Right lobe of liver (tissue), 6 donors: ENCODE measurements around the gene ACTN1. TPM values are rescaled to one million over a fixed set of nuclear protein-coding genes. Genes with fewer than 3 reads are reported as not detected.
A peak's percentile ranks its signal among the peaks of the same experiment; 100 is the strongest.

Source experiments
- ATAC-seq, 4 donors: fragments of 200-7000 bp; cut with Tn5 transposase; one replicate each; pipeline ENCODE4 v1.9.1; 2020; ENCODE audit warnings: mild to moderate bottlenecking in 4 of 4, moderate library complexity in 4 of 4
- DNase-seq, 3 donors: peaks; one replicate each; pipeline ENCODE4 v3.0.0-alpha.2; 2020
- H3K27ac ChIP-seq, 3 donors: fragments of 200-600 bp; one replicate each; pipeline ENCODE4 v1.8.0; 2022
- H3K27me3 ChIP-seq, 2 donors: fragments of 200-600 bp; one replicate each; pipeline ENCODE4 v1.8.0; 2022
- H3K36me3 ChIP-seq, 4 donors: fragments of 200-600 bp; sonication (generic) in 1 of 4; one replicate each; pipeline versions ENCODE4 v1.5.1 to v1.8.0; 2017 to 2022; ENCODE audit warnings: control low read depth in 1 of 4
- H3K4me1 ChIP-seq, 4 donors: fragments of 200-600 bp; sonication (generic) in 1 of 4; one replicate each; pipeline versions ENCODE4 v1.5.1 to v1.8.0; 2017 to 2022; ENCODE audit warnings: control low read depth in 1 of 4
- H3K4me3 ChIP-seq, 3 donors: fragments of 200-600 bp; one replicate each; pipeline ENCODE4 v1.8.0; 2022
- H3K9me3 ChIP-seq, 4 donors: fragments of 200-600 bp; sonication (generic) in 1 of 4; one replicate each; pipeline versions ENCODE4 v1.5.1 to v1.8.0; 2017 to 2022; ENCODE audit warnings: control low read depth in 1 of 4
- CTCF ChIP-seq, 4 donors: fragments of 200-600 bp in 3 of 4; fragments of 450-650 bp in 1 of 4; IDR thresholded peaks; one replicate each; pipeline versions ENCODE4 v1.5.1 to v1.8.0; 2016 to 2022; ENCODE audit warnings: antibody characterized with exemption in 4 of 4, mild to moderate bottlenecking in 2 of 4
- POLR2A ChIP-seq: fragments of 450-650 bp; IDR thresholded peaks from one replicate; pipeline ENCODE4 v1.6.1; 2017; ENCODE audit warnings: antibody characterized with exemption, mild to moderate bottlenecking
- WGBS: methylation state at CpG from one replicate; pipeline ENCODE4 v1.1.6; 2018; ENCODE audit warnings: low coverage, low lambda C conversion rate; ENCODE audit not compliant: insufficient coverage; ENCODE audit errors: missing lambda C conversion rate; 5-methylcytosine and 5-hydroxymethylcytosine counted together
- intact Hi-C, 2 donors: fragments of 100-400 bp; cut with DNase I; formaldehyde crosslinking; loops; one replicate each; pipeline versions ENCODE4 v1.11.2 to v1.14.1; 2022
- total RNA-seq, 6 experiments: library from RNA; depleted of rRNA in 2 of 6; stranded (reverse); fragments of >200 nt in 2 of 6; fragmentation: NEBNext Ultra II Directional in 3 of 6; extraction: Animal tissue kit (Norgen Biotek cat#: 25700) in 3 of 6; gene quantifications; one replicate each; pipeline versions ENCODE4 v1.1.0 to v1.2.4, GENCODE V29; 2016 to 2023
- donor health status: DM: no; HTN: yes; CAD: no.
- donor health status: DM: no; HTN: no; CAD: no.
- donor health status: DM: no; HTN: no; CAD: no.
- donor health status: DM: no; HTN: yes; CAD: no.
- donor health status: DM: no; HTN: yes; CAD: no.

Gene ACTN1
- total RNA-seq, 6 experiments from 2014 or later, result 53.1 to 145 (median 100) TPM

GRCh38 chr14:68961781-68962584, 17.1 kb downstream of the ACTN1 start:
- ATAC-seq (no peak), DNase-seq (peak in 1 of 3 donors; percentile 55)
- no peaks in the 10 kb centered on the region for H3K9me3 ChIP-seq
- intact Hi-C loops, result no loop called here
- H3K27me3 ChIP-seq, result no peaks in the 10 kb centered on the region
- H3K36me3 ChIP-seq, result no peaks in the 10 kb centered on the region
- TF ChIP-seq POLR2A (no peak), CTCF (IDR thresholded peaks at IDR 0.05) (no peak)
- H3K4me1 ChIP-seq, result peaks cover 0 to 41% (median 26%) of the 10 kb centered on the region in 4 donors
- H3K4me3 ChIP-seq, result no peak overlapping the region
- WGBS, result no CpG with 5 or more reads among the region's 16 CpGs
- no peak overlapping the region for H3K27ac ChIP-seq

- H3K27ac ChIP-seq, result no peak overlapping the region
Measured at GRCh38 chr14:68961361-68961760, 17.7 kb downstream of the ACTN1 start.

GRCh38 chr14:68960123-68960522, 19.0 kb downstream of the ACTN1 start:
- DNase-seq (no peak), ATAC-seq (no peak)
- intact Hi-C loops, result no loop called here
- H3K4me1 ChIP-seq, result peaks cover 0 to 46% (median 25%) of the 10 kb centered on the region in 4 donors
- no peaks in the 10 kb centered on the region for H3K9me3 ChIP-seq
- WGBS, result 48% methylated on average over 3 of the region's 3 CpGs
- no peak overlapping the region for H3K4me3 ChIP-seq
- no peak overlapping the region for H3K27ac ChIP-seq
- no peak for TF ChIP-seq POLR2A
- no peak for TF ChIP-seq CTCF (IDR thresholded peaks at IDR 0.05)
- no peaks in the 10 kb centered on the region for H3K27me3 ChIP-seq
- no peaks in the 10 kb centered on the region for H3K36me3 ChIP-seq

More at GRCh38 chr14:68961361-68961760, 17.7 kb downstream of the ACTN1 start:
- TF ChIP-seq POLR2A (no peak), CTCF (IDR thresholded peaks at IDR 0.05) (no peak)
- intact Hi-C loops, result no loop called here
- Histone ChIP-seq H3K9me3 (no peaks in the 10 kb centered on the region), H3K36me3 (no peaks in the 10 kb centered on the region), H3K27me3 (no peaks in the 10 kb centered on the region), H3K4me1 (peaks cover 0 to 43% (median 23%) of the 10 kb centered on the region in 4 donors), H3K4me3 (no peak overlapping the region)
- WGBS, result 83% methylated on average over 1 of the region's 7 CpGs
- ATAC-seq (no peak), DNase-seq (no peak)

GRCh38 chr14:68959035-68959434, 20.1 kb downstream of the ACTN1 start:
- no peaks in the 10 kb centered on the region for H3K9me3 ChIP-seq
- no peaks in the 10 kb centered on the region for H3K36me3 ChIP-seq
- H3K4me3 ChIP-seq, result no peak overlapping the region
- intact Hi-C loops, result no loop called here
- DNase-seq (no peak), ATAC-seq (peak in 1 of 4 donors; percentile 15)
- peaks cover 0 to 39% (median 23%) of the 10 kb centered on the region in 4 donors for H3K4me1 ChIP-seq
- 9% methylated on average over 4 of the region's 4 CpGs for WGBS
- TF ChIP-seq CTCF (IDR thresholded peaks at IDR 0.05) (no peak), POLR2A (no peak)
- peak overlapping the region in 1 of 3 donors; percentile 20 for H3K27ac ChIP-seq
- no peaks in the 10 kb centered on the region for H3K27me3 ChIP-seq
